ENCODE data around the gene RAB6B.

The RAB6B gene

DNA sequence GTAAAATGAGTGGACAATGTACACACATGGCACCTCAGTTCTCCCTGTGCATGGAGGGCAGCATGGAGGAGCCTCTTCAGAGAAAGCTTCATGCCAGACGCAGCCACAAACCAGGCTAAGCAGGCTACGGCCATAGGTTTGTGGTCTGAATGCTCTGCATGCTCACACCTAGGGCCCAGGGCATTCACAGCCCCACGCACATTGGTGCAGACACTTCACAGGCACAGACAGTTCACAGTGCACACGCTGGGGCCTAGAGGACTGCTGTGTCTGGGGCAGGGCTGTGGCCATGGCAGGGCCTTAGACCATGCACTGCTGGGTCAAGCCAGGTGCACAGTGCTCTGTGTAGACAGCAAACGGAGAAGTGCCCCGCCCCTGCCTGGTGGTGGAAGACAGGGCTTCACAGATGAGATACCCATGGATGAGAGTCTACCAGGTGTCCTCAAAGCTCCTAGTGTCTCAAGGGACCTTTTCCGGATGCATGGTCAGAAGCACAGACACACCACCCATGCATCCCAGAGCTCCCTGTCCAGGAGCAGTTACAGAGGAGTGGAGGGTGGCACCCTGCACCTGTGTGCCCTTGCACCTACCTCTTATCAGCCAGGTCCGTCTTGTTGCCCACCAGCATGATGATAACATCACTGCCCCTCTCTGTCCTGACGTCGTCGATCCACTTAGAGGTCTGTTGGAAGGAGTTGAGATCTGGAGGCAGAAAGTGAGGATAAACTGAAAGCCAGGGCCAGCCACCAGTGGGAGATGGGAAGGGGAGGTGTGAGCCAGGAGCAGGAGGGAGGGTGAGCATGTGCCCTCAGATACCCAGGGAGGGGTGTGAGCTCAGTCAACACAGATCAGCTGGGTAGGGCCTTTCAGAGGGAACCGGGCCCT is 56.5 kb downstream of the RAB6B start:
- Histone ChIP-seq H3K4me3 (no peak overlapping the region), H3K4me1 (no peaks in the 10 kb centered on the region), H3K27me3 (no peaks in the 10 kb centered on the region), H3K27ac (no peak overlapping the region), H3K36me3 (peaks cover 0 to 33% (median 0%) of the 10 kb centered on the region in 3 donors), H3K9me3 (no peaks in the 10 kb centered on the region)
- TF ChIP-seq, protein P1, sequence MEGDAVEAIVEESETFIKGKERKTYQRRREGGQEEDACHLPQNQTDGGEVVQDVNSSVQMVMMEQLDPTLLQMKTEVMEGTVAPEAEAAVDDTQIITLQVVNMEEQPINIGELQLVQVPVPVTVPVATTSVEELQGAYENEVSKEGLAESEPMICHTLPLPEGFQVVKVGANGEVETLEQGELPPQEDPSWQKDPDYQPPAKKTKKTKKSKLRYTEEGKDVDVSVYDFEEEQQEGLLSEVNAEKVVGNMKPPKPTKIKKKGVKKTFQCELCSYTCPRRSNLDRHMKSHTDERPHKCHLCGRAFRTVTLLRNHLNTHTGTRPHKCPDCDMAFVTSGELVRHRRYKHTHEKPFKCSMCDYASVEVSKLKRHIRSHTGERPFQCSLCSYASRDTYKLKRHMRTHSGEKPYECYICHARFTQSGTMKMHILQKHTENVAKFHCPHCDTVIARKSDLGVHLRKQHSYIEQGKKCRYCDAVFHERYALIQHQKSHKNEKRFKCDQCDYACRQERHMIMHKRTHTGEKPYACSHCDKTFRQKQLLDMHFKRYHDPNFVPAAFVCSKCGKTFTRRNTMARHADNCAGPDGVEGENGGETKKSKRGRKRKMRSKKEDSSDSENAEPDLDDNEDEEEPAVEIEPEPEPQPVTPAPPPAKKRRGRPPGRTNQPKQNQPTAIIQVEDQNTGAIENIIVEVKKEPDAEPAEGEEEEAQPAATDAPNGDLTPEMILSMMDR (IDR thresholded peaks at IDR 0.05) = no peak
- no peak for DNase-seq
- intact Hi-C loops (cut with DNase I; ENCODE audit: low total_unique reads) = no loop called here

DNA sequence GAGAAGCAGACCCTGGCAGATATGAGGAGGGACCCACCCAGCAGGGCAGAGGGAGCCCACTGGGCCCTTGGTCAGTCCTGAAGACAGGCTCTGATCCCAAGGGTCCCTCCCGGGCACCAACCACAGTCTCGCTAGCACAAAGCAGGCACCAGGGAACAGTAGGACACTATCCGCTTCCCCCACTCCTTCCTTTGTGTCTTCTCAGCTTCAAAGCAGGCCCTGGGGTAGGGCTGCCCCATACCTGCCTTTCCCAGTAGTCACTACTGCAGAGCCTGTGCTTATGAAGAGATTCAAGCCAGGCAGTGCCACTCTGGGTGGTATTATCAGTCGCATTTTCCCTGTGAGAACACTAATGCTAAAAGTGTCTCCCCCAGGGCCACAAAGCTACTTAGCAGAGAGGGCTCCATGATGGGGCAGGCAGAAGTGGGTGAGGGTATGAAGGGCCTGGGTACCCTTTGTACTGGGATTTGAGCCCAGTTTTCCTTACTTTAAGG is 57.3 kb downstream of the RAB6B start:
- Histone ChIP-seq H3K4me1 (no peaks in the 10 kb centered on the region), H3K27ac (no peak overlapping the region), H3K27me3 (no peaks in the 10 kb centered on the region), H3K9me3 (no peaks in the 10 kb centered on the region), H3K36me3 (peaks cover 0 to 37% (median 0%) of the 10 kb centered on the region in 3 donors), H3K4me3 (no peak overlapping the region)
- intact Hi-C loops (cut with DNase I; ENCODE audit: low total_unique reads) = no loop called here
- no peak for DNase-seq
- TF ChIP-seq, protein P1 (IDR thresholded peaks at IDR 0.05) = no peak

DNA sequence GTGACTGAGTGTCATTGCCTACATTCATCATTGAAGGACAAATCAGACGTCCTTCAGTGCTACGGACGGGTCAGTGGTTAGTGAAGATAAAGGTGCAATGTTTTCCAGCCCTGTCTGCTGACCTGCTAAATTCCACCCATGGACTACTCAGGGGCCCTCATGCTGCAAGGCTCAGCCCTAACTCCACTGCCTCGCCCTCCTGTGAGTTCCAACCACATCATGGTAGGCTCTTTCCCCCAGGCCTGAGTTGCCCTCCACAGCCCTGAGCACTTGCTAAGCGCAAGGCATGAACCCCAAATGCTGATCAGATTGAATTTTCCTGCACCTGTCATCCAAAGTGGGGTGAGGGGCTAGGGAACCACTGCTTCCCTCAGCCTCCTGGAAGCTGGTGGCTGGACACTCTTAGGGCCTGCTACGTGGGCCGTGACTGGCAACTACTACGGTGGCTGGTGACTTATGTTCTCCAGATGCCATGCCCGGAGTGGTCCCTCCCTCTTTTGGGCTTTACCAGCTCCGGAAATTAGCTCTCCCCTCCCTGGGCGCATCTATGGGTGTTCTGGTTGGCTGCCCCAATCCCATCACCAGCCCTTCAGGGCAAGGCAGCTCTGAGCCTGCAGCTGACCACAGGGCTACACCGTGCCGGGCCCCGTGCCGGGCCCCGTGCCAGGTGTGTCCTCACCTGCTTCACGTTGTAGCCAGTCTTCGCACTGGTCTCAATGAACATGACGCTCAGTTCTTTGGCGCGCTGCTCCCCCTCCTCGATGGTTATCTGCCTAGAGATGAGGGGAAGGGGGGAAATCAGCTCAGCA is 58.0 kb downstream of the RAB6B start:
- H3K9me3 ChIP-seq = no peaks in the 10 kb centered on the region
- TF ChIP-seq, protein P1 (IDR thresholded peaks at IDR 0.05) = no peak
- no peak for DNase-seq
- no peak overlapping the region for H3K27ac ChIP-seq
- peaks cover 0 to 40% (median 0%) of the 10 kb centered on the region in 3 donors for H3K36me3 ChIP-seq
- intact Hi-C loops (cut with DNase I; ENCODE audit: low total_unique reads) = no loop called here
- H3K27me3 ChIP-seq = no peaks in the 10 kb centered on the region
- H3K4me1 ChIP-seq = no peaks in the 10 kb centered on the region
- H3K4me3 ChIP-seq = no peak overlapping the region

DNA sequence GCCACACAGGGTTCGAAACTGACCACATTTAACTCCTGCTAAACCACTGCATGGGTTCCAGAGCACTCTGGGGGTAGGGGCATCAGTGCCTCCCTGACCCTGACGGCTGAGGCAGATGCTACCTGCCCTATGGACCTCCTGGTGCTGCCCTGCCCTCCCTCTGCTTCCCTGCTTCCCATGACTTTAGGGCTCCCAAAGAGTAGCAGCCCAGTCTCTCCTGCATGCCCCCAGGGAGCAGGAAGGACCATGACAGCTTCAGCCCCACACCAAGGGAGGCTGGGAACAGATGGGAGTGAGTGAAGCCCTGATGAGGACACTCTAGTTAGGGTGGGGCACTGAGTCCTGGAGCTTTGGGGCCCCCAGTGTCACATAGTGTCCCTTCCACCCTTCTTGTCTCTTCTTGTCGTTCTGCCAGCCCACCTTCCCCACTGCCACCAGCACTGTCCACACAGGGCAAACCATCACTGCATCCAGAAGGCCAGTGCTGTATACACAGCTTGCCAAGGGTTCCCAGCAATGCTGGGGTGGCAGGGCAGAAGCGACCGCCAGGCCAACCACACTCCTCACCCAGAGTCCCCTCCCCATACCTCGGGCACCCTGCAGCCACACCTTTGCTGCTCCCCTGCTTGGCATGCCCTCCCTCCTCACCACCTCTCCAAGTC is 59.1 kb downstream of the RAB6B start:
- intact Hi-C loops (cut with DNase I; ENCODE audit: low total_unique reads) = no loop called here
- Histone ChIP-seq H3K4me3 (no peak overlapping the region), H3K27ac (no peak overlapping the region), H3K27me3 (no peaks in the 10 kb centered on the region), H3K36me3 (peaks cover 0 to 40% (median 0%) of the 10 kb centered on the region in 3 donors), H3K4me1 (no peaks in the 10 kb centered on the region), H3K9me3 (no peaks in the 10 kb centered on the region)
- DNase-seq = no peak
- TF ChIP-seq, protein P1 (IDR thresholded peaks at IDR 0.05) = no peak

DNA sequence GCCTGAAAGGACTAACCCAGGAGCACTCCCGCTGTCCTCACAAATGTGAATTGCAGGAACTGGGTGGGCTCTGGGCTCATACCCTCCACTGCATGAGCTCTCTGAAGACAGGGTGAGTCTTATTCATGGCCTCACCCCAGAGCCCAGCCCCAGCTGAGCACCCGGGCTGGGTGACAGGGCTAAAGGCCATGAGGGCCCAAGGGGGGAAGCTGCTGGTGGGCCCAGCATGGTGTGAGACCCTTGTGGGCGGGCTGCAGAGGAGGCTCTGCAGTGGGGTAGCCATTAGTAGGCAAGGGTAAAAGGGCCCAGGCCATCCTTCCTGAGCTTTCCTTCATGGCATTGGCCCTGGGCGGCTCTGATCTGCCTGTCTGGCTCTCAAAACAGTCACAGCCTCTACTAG is 59.7 kb downstream of the RAB6B start:
- DNase-seq = no peak
- Histone ChIP-seq H3K9me3 (no peaks in the 10 kb centered on the region), H3K27ac (no peak overlapping the region), H3K4me1 (no peaks in the 10 kb centered on the region), H3K27me3 (no peaks in the 10 kb centered on the region), H3K36me3 (peaks cover 0 to 40% (median 0%) of the 10 kb centered on the region in 3 donors), H3K4me3 (no peak overlapping the region)
- TF ChIP-seq, protein P1 (IDR thresholded peaks at IDR 0.05) = no peak
- intact Hi-C loops (cut with DNase I; ENCODE audit: low total_unique reads) = no loop called here
